Measurements from ENCODE around the gene PLXNC1.

PLXNC1 gene

GRCh38 chr12:94182986-94183707 is 34.8 kb downstream of the PLXNC1 start:
- TF ChIP-seq CTCF (conservative IDR thresholded peaks at IDR 0.05; ENCODE audit: low read length), result no peak
- TF ChIP-seq EZH2phosphoT487 (IDR thresholded peaks at IDR 0.05; ENCODE audit: borderline replicate concordance), result no peak
- Histone ChIP-seq H3K9ac (ENCODE audit: low read depth, low read length, poor library complexity, severe bottlenecking) (no peak overlapping the region), H3K4me2 (ENCODE audit: low read depth, low read length, poor library complexity, severe bottlenecking) (no peak overlapping the region), H3K36me3 (ENCODE audit: insufficient read depth, low read length) (no peaks in the 10 kb centered on the region), H3K9me2 (replicated peaks; ENCODE audit: low read depth, low read length) (no peaks in the 10 kb centered on the region), H3K4me3 (ENCODE audit: low read length, poor library complexity, severe bottlenecking) (no peak overlapping the region), H3K9me3 (ENCODE audit: insufficient read depth, low read depth, low read length) (0 out of 2 replicates have a peak, but pooled peaks cover 3% of the 10 kb centered on the region), H3F3A (ENCODE audit: low read depth) (peaks cover 6% of the 10 kb centered on the region), H2AFZ (ENCODE audit: low read length) (no peak overlapping the region), H3K27me3 (ENCODE audit: insufficient read depth, low read length, poor library complexity, severe bottlenecking) (no peaks in the 10 kb centered on the region), H3K79me2 (ENCODE audit: insufficient read depth, low read length) (no peaks in the 10 kb centered on the region), H3K4me1 (ENCODE audit: insufficient read depth, low read length, poor library complexity, severe bottlenecking) (peaks cover 22% of the 10 kb centered on the region), H4K20me1 (ENCODE audit: insufficient read depth, low read length, poor library complexity, severe bottlenecking) (no peaks in the 10 kb centered on the region)

GRCh38 chr12:94183708-94184379 is 35.5 kb downstream of the PLXNC1 start:
- Histone ChIP-seq H3K79me2 (ENCODE audit: insufficient read depth, low read length) (no peaks in the 10 kb centered on the region), H3K9ac (ENCODE audit: low read depth, low read length, poor library complexity, severe bottlenecking) (no peak overlapping the region), H3K36me3 (ENCODE audit: insufficient read depth, low read length) (no peaks in the 10 kb centered on the region), H3K9me3 (ENCODE audit: insufficient read depth, low read depth, low read length) (no peaks in the 10 kb centered on the region), H3K27me3 (ENCODE audit: insufficient read depth, low read length, poor library complexity, severe bottlenecking) (no peaks in the 10 kb centered on the region), H3K4me1 (ENCODE audit: insufficient read depth, low read length, poor library complexity, severe bottlenecking) (peaks cover 22% of the 10 kb centered on the region), H3K4me2 (ENCODE audit: low read depth, low read length, poor library complexity, severe bottlenecking) (no peak overlapping the region), H4K20me1 (ENCODE audit: insufficient read depth, low read length, poor library complexity, severe bottlenecking) (no peaks in the 10 kb centered on the region), H3K4me3 (ENCODE audit: low read length, poor library complexity, severe bottlenecking) (no peak overlapping the region), H2AFZ (ENCODE audit: low read length) (no peak overlapping the region), H3F3A (ENCODE audit: low read depth) (peaks cover 6% of the 10 kb centered on the region), H3K9me2 (replicated peaks; ENCODE audit: low read depth, low read length) (no peaks in the 10 kb centered on the region)
- TF ChIP-seq CTCF (conservative IDR thresholded peaks at IDR 0.05; ENCODE audit: low read length) (no peak), EZH2phosphoT487 (IDR thresholded peaks at IDR 0.05; ENCODE audit: borderline replicate concordance) (no peak)

GRCh38 chr12:94184995-94185719 is 36.8 kb downstream of the PLXNC1 start:
- Histone ChIP-seq H3K9ac (ENCODE audit: low read depth, low read length, poor library complexity, severe bottlenecking) (no peak overlapping the region), H3K36me3 (ENCODE audit: insufficient read depth, low read length) (no peaks in the 10 kb centered on the region), H2AFZ (ENCODE audit: low read length) (no peak overlapping the region), H3K79me2 (ENCODE audit: insufficient read depth, low read length) (no peaks in the 10 kb centered on the region), H3K27me3 (ENCODE audit: insufficient read depth, low read length, poor library complexity, severe bottlenecking) (no peaks in the 10 kb centered on the region), H4K20me1 (ENCODE audit: insufficient read depth, low read length, poor library complexity, severe bottlenecking) (no peaks in the 10 kb centered on the region), H3K9me3 (ENCODE audit: insufficient read depth, low read depth, low read length) (no peaks in the 10 kb centered on the region), H3K9me2 (replicated peaks; ENCODE audit: low read depth, low read length) (no peaks in the 10 kb centered on the region), H3K4me3 (ENCODE audit: low read length, poor library complexity, severe bottlenecking) (no peak overlapping the region), H3K4me1 (ENCODE audit: insufficient read depth, low read length, poor library complexity, severe bottlenecking) (peaks cover 17% of the 10 kb centered on the region), H3K4me2 (ENCODE audit: low read depth, low read length, poor library complexity, severe bottlenecking) (peak overlapping the region; percentile 19), H3F3A (ENCODE audit: low read depth) (peaks cover 6% of the 10 kb centered on the region)
- TF ChIP-seq CTCF (conservative IDR thresholded peaks at IDR 0.05; ENCODE audit: low read length), result no peak
- no peak for TF ChIP-seq EZH2phosphoT487 (IDR thresholded peaks at IDR 0.05; ENCODE audit: borderline replicate concordance)

All from Loucy (cell line).